HG03460 (cell line): ENCODE results near the gene TP53.

Experiments
- ATAC-seq: cut with Tn5 transposase; IDR thresholded peaks from one replicate; pipeline ENCODE4 v1.9.1; 2021; ENCODE audit not compliant: unreplicated experiment

The TP53 gene

DNA sequence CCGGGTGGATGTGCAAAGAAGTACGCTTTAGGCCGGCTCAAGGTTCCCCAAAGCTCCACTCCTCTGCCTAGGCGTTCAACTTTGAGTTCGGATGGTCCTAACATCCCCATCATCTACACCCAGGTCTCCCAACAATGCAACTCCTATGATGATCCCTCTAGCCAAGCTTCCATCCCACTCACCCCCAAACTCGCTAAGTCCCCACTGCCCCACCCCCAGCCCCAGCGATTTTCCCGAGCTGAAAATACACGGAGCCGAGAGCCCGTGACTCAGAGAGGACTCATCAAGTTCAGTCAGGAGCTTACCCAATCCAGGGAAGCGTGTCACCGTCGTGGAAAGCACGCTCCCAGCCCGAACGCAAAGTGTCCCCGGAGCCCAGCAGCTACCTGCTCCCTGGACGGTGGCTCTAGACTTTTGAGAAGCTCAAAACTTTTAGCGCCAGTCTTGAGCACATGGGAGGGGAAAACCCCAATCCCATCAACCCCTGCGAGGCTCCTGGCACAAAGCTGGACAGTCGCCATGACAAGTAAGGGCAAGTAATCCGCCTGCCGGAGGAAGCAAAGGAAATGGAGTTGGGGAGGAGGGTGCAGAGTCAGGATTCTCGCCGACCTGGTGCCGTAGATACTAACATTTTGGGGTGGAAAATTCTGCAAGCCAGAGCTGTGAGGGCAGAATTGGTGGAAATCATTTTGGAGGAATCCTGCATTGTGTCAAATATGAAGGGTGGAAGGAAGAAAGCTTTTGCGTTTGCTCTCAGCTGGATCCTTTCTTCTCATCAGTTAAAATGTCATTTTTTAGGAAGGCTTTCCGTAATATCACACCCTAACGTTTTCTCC, at the start of gene TP53:
TP53 (minus strand) TSS at position 419 of the 836 bp plus-strand sequence. CDS start 10,896 bp downstream, outside the sequence.
- no peak for ATAC-seq

DNA sequence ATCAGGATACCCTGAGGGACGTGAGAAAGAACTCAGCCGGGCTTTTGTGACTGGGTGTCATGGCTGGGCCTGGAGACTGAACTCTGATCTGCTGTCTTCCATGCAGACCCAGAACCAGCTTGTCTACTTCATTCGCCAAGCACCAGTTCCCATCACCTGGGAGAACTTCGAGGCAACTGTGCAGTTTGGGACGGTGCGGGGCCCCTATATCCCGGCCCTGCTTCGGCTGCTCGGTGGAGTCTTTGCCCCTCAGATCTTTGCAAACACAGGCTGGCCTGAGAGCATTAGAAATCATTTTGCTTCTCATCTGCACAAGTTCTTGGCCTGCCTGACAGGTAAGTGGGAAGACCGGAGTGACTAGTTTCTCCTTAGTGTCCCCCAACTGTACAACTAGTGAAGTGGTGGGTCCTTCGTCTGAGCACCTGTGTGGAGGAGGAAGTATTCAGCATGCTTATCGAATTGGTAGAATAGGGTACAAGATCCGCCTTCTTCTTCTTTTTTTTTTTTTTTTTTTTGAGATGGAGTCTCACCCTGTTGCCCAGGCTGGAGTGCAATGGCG, 45.8 kb upstream of the TP53 start:
- ATAC-seq: no peak

DNA sequence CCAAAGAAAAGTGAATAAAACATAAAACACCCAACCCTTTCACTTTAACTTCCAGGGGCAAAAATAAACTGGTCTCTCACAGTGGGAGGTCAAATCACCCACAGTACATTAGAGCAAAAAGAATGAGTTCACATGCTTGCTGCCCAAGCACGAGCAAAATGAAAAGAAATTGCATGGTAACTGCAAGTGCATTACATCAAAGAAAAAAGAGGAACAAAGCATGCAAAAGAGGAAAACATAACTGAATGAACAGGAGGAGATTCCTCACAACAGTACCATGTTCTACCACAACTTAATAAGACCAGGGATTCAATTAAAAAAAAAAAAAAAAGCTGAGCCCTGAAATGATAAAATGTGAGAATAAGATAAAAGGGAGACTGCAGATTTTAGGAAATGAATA, 42.5 kb upstream of the TP53 start:
- no peak for ATAC-seq

DNA sequence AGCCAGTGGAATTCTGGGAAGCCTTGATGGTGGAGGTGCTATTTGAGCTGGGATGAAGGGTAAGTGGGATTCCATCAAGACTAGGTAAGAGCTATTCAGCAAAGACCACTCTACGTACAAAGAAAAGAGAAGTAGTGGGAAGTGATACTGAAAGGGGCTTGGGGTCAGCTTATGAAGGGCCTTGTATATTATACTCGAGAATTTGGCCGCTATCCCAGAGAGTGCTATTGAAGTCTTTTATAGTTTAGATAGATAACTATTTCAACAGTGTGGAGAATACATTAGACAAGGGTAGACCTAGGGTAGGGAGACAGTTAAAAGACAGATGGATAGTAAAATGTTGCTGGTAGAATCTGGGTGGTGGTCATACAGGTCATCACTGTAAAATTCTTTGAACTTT, 40.6 kb upstream of the TP53 start:
- no peak for ATAC-seq

DNA sequence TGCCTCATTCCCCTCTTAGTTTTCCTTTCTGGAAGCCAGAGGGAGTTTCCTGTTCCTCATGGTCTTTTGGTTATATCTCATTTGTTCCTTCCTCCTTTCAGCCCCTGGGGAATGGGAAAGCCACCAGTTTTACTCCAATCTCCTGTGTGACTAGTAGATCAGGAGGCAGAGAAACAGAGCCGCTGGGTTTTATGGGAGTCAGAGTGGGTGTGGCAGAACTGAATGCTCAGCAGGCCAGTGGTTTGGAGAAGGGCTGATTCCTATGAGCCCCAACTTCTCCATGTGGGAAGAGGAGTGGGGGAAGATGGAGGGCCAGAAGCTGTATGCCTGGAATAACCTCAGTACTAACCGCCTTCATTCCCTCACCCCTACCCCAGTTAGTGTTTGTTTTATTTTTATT, 34.3 kb upstream of the TP53 start:
- no peak for ATAC-seq

DNA sequence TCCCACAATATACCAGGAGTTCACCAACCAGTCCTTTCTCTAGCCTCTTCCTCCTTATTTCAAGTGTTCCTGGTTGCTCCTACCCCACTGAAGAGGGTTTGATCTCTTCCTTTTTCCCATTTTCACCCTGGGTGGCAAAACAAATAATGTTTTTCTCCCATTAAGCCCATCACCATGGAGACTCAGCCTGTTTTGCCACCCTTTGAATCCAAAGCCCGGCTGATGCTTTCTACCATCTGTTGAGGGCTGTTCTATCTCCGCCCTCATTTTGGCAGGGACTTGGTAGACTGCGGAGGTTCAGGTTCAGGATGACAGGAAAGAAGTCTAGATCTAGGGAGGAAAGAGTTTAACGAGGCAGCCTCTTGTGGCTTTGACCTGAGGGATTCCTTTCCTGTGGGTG, 32.8 kb upstream of the TP53 start:
- no peak for ATAC-seq

DNA sequence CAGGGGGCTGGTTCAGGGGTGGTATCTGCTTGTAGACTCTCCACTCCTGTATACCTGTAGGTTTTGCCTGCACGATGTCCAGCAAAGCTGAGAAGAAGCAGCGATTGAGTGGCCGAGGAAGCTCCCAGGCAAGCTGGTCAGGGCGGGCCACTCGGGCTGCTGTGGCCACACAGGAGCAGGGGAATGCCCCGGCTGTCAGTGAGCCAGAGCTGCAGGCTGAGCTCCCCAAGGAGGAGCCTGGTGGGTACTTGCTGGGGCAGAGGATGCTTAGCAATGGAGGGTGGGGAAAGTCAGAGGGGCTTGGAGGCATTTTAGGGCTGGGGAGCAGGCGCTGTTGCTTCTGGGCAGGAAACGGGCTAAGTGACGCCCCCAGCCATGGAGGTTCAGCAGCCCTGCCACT, 32.4 kb upstream of the TP53 start:
- ATAC-seq: no peak

DNA sequence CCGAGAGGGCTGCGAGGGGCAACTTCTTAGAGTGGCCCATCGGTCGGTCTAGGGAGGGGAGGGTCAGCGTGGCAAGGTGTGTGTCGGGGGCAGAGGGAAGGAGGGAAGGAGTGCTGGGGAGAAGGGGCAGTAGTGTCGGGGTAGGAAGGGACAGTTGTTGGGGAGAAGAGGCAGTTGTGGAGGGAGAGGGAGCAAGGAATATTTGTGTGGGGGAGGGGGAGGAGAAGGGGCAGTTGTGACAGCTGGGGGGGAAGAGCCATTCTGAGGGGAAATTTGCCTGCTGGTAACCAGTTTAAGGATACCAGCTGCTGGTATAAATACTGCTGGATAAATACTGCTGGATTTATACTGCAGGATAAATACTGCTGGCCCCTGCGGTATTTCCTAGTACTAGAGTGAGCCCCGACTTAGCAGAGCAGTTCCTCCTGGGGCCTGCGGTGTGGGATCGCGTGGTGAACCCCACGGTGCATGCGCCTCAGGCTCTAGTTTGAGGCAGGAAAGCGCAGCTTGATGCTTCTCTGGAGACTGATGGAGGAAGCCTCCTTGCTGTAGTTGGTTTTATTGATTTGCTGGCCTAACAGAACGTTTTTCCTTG, 30.6 kb upstream of the TP53 start:
- ATAC-seq: no peak

DNA sequence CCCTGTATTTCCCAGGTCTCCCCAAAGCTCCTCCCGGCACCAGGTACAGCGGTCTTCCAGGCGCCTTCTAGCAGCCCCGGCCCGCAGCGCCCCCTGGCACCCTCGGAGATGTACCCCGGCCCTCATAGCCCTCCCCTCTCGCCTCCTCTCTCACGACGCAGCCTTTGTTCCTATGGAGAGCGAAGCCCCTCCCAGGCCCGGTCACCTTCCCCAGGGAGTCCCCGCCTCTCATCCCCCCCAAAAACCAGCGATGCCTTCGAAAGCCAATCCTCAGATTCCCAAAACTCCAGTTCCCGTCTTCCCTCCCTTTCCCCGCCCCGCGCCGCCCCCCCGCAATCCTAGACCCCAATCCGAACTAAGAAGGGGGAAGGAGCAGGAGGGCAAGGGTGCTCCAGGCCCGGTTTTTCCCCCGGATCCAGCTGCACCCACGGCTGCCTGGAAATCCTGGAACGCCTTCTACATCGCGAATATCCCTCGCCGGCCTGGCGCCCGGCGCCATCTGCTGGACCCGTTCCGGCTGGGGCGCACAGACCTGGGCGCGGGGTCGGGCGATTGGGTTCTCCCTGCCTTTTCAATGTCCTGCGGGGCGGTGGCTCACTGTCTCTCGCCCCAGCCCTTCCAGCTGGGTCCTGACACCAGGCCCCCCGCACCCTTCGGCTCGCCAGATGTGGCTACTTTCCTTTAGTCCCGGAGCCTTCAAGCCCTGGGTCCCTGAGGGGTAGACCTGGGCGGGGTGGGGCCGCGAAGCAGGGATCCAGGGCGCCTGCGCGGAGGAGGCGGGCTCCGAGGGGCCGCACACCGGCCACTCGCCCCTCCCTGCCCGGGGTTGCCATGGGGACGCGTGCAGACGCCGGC, 29.8 kb upstream of the TP53 start, which contains the start of gene DNAH2:
DNAH2 (plus strand) TSS at position 844 of the 855 bp plus-strand sequence. CDS start 1,991 bp downstream, outside the sequence.
- no peak for ATAC-seq

DNA sequence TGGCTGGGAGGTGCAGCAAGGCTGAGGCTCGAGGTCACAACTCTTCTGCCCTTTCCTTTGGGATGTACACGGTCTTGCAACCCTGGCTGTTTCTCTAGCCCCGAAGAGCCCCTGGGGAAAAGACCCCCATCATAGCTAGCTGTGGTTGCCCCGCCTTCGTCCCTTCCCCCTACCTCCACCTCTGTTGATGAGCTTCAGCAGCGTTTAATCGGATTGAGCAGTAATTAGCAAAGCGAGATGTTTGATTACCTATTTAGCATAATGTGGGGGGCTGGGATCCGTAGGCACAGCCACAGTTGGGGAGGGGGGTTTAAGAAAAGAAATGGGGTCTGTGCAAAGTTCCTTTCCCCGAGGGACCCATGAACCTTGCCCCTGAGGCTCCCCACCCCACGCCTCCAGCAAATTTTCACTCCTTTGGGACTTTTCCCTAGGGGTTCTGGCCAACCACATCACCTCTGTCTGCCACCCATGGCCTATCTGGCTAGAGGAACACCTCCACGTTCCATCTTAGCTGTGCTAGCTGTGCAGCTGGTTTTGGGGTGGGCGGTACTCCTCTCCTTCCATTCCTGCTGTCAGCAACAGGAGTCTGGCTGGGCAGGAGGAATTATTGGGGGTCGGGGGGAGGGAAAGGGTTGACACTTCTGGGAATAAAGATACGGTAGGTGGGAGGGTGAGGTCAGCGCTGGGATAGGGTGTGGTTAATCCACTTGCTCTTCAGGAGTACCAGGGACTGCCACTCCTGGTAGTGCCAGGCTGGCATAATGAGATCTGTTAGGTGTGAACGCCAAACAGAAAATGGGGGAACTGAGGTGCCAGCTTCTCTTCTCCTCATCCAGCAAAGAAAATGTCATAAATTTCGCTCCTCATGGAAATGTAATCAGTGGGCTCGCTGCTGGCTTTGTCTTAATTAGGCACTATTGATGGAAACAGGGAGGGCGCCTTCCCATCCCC, 28.9 kb upstream of the TP53 start:
- no peak for ATAC-seq

DNA sequence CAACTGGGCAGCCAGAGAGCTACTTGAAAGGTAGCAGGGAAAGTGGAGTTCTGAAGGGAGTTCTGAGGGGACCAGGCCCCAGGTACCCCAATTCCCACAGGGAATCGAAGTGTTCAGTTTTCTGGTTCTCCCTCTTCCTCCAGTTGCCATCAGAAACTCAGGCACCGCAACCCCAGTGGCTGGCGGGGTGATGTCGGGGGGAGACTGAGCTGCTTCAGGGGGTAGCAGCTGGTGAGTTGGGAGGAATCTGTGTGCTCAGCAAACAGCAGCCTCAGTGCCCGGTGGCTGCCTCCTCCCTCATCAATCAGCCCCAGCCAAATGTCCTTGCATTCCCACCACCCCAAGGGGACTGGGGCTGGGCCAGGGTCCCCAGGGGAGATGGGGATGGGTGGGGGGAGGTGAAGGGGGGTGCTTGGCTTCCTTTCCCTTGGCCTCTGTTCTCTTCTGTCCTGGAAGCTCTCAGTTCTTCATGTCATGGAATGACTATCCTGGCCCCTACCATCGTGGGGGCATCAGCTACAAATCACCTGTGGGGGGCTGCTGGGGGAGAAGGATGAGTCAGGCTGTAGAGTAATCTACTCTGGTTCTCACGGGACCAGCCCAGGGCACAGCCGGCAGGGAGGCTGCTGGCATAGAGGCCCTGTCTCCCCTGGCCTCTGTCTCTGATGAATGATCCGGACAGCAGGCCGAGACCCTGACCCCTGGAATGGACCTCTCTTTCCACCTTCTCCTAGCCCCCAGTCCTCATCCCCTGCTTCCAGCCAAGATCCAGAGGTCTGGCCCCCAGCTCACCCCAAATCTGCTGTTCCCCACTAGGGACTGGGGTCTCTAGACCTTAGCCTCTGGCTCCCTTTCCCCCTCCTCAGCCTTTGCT, 27.7 kb upstream of the TP53 start:
- no peak for ATAC-seq

DNA sequence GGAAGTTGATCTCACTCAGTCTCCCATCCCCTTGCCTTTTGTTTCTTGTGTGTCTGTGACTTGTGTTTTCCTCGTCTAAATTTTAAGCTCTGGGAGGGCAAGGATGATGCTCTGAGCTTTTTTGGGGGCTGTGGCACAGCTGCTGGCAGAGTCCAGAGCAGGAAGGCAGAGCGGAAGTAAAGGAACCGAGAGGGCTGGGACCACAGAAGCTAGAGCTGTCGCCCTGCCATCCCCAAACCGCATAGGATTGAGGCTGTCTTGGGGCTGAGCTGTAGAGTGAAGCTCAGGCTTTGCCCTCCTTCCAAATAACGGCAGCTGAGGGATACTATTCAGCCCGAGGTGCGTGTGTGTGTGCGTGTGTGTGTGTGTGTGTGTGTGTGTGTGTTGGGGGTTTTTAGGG, 26.5 kb upstream of the TP53 start:
- ATAC-seq: no peak

DNA sequence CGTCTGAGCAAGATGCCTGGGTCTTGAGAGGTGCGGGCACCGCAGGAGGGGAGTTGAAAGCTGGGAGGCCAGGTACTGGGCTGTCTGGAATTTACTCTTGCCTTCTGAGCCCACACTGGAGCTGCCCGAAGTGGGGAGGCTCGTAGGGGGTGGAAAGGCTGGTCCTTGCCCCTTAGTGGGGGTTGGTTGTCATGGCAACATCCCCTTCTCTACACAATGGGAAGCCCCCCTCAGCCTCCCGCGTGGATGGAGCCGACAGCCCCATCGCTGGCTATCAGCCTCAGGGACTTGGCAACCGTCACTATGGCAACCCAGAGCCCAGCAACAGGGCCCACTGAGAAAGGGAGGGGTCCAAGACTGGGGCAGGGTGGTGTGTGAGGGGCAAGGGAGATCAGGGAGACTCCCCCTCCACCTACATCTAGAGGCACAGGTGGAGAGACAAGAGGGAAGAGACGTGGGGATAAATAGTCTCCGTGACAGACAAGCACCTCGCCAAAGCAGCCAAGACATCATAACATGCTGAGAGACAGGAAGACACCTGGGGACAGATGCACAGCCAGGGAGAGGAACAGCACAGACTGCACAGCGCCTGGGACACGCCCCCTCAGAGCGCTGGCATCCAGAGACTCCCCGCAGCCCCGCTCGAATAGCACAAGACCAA, 25.0 kb upstream of the TP53 start:
- no peak for ATAC-seq

DNA sequence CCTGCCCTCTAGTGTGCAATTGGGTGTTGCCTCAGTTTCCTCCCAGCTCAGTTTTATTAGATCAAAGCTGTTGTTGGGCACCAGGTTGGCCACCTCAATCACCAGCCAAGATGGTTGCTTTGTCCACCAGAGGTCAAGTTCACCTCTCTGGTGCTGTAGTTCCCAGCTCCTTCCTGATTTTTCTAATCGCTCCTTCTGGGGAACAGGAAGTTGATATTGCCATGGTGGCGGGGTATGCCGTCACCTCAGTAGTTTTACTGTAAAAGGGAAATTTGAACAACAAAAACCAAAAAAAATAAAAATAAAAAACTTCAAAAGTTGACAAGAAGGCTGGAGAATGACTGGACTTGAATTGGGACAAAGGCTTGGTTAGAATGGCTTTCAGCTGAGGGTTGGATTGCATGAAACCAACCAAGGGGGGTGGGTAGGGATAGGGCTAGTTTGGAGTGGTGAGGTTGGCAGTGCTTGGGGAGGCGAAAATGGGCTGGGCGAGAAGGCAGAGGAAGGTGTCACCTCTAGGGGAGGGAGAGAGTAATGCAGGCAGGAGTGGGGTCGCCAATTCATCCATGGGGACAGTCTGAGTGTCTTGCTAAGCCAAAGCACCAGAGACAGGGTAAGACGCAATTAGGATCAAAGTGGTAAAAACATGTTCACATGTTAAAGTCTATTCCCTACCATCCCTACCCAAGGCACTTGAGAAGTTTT, 23.9 kb upstream of the TP53 start:
- no peak for ATAC-seq

DNA sequence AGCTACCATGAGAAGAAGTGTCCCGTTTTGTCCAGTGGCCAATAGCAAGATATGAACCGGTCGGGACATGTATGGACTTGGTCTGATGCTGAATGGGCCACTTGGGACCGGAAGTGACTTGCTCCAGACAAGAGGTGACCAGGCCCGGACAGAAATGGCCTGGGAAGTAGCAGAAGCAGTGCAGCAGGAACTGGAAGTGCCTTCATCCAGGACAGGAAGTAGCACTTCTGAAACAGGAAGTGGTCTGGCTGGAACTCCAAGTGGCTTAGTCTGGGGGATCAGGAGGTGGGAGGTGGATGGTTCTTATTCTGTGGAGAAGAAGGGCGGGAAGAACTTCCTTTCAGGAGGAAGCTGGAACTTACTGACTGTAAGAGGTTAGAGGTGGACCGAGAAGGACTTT, 23.0 kb upstream of the TP53 start:
- ATAC-seq: no peak

DNA sequence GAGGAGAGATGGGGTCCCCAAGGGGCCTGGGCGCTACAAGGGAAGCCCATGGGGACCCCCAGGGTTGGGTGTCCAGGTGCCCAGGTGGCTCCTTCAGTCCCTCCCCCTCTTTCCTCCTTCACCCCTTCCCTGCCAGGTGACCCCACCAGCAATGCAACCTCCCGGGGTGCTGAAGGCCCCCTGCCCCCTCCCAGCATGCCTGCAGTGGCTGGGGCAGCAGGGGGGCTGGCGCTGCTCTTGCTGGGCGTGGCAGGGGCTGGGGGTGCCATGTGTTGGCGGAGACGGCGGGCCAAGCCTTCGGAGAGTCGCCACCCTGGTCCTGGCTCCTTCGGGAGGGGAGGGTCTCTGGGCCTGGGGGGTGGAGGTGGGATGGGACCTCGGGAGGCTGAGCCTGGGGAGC, 21.7 kb upstream of the TP53 start:
- no peak for ATAC-seq

DNA sequence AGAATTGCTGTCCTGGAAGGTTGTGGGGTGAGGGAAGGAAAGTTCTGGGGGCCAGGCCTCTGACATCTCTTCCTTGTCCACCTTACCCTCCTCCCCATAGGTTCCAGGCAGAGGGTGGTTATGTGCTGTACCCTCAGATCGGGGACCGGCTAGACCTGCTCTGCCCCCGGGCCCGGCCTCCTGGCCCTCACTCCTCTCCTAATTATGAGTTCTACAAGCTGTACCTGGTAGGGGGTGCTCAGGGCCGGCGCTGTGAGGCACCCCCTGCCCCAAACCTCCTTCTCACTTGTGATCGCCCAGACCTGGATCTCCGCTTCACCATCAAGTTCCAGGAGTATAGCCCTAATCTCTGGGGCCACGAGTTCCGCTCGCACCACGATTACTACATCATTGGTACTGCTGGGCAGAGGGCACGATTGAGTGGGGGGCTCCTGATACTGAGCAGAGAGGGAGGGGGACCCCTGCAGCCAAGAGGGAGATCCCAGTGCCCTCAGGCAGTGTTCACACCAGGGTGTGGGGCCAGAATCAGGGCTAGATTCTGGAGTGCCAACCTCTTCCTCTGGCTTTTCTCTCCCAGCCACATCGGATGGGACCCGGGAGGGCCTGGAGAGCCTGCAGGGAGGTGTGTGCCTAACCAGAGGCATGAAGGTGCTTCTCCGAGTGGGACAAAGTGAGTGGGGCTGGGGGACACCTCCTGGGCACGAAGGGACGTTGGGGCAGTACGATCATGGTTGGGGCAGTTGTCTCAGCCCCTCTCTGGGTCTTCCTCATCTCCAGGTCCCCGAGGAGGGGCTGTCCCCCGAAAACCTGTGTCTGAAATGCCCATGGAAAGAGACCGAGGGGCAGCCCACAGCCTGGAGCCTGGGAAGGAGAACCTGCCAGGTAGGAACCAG, 20.8 kb upstream of the TP53 start:
- no peak for ATAC-seq
